ENCODE measurements around the gene BSG.

BSG gene

DNA sequence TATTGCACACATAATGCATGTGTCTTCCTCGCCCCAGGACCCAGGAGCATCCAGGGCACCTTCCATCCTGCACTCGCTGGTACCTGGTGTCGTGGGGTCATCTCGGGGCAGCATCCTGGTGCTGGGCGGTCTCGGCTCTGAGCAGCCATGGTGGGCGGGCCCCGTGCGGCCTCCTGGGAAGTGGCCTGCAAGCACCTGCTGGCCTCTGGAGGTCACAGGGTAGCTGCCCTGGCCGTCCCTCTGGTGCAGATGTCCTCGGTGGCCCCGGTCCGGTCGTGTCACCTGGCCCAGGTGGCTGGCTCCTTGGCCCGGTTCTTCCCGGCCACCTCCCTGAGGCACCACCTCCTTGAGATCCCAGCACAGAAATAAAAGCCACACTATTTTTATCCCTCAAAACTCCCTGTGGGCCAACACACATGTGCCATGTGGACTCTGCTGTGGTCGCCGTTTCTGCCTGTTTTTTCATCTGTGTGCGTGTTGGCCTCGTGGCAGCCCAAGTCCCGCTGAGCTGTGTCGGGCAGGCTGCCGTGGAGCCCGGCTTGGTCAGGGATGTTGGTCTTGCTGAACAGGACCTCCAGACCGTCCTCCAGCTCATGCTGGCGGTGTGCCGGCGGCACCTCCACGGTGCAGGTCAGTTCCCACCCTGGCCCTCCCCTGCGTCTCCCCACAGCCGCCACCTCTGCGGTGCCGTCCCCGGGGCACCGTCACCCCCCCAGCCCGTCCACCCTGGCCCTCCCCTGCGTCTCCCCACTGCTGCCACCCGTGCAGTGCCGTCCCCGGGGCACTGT is 33.6 kb upstream of the BSG start:
- Histone ChIP-seq H3K4me3 (ENCODE audit: low read depth, low read length) (no peak overlapping the region), H3K27ac (no peak overlapping the region), H3K9me3 (ENCODE audit: severe bottlenecking) (no peaks in the 10 kb centered on the region), H3K27me3 (ENCODE audit: insufficient read depth, low read depth, severe bottlenecking) (no peaks in the 10 kb centered on the region), H3K36me3 (peaks cover 66% of the 10 kb centered on the region)
- DNase-seq, result no peak
- TF ChIP-seq, protein P1, sequence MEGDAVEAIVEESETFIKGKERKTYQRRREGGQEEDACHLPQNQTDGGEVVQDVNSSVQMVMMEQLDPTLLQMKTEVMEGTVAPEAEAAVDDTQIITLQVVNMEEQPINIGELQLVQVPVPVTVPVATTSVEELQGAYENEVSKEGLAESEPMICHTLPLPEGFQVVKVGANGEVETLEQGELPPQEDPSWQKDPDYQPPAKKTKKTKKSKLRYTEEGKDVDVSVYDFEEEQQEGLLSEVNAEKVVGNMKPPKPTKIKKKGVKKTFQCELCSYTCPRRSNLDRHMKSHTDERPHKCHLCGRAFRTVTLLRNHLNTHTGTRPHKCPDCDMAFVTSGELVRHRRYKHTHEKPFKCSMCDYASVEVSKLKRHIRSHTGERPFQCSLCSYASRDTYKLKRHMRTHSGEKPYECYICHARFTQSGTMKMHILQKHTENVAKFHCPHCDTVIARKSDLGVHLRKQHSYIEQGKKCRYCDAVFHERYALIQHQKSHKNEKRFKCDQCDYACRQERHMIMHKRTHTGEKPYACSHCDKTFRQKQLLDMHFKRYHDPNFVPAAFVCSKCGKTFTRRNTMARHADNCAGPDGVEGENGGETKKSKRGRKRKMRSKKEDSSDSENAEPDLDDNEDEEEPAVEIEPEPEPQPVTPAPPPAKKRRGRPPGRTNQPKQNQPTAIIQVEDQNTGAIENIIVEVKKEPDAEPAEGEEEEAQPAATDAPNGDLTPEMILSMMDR (IDR thresholded peaks at IDR 0.05; ENCODE audit: low read depth, low read length), result no peak

DNA sequence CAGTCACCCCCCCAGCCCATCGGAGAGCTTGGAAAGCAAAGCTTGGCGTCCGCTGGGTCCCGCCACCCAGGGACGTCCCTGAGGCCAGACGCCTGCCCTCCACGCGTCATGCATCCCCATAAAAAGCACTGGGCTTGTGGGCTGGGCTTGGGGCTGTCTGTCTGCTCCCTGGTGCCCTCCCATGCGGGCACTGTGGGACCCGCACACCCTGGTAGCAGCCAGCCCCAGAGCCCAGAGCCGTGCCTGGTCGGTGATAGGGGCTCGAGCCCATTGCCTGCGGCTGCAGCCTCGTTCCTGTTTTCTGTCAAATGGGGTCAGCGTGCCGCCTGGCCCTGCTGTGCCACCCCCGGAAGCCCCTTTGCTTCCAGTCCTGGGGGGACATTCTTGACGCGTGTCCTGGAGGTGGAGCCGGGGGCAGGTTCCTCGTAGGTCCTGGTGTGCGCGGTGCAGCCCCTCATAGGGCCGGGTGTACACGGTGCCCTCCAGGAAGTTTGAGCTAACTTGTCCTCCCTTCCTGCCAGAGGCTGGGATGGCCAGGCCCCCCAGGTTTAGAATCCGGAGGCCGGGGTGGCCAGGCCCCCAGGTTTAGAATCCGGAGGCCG is 32.9 kb upstream of the BSG start:
- TF ChIP-seq, protein P1 (IDR thresholded peaks at IDR 0.05; ENCODE audit: low read depth, low read length), result no peak
- no peak overlapping the region for H3K4me3 ChIP-seq (ENCODE audit: low read depth, low read length)
- no peak for DNase-seq
- H3K9me3 ChIP-seq (ENCODE audit: severe bottlenecking), result no peaks in the 10 kb centered on the region
- no peak overlapping the region for H3K27ac ChIP-seq
- H3K27me3 ChIP-seq (ENCODE audit: insufficient read depth, low read depth, severe bottlenecking), result no peaks in the 10 kb centered on the region
- peaks cover 64% of the 10 kb centered on the region for H3K36me3 ChIP-seq

DNA sequence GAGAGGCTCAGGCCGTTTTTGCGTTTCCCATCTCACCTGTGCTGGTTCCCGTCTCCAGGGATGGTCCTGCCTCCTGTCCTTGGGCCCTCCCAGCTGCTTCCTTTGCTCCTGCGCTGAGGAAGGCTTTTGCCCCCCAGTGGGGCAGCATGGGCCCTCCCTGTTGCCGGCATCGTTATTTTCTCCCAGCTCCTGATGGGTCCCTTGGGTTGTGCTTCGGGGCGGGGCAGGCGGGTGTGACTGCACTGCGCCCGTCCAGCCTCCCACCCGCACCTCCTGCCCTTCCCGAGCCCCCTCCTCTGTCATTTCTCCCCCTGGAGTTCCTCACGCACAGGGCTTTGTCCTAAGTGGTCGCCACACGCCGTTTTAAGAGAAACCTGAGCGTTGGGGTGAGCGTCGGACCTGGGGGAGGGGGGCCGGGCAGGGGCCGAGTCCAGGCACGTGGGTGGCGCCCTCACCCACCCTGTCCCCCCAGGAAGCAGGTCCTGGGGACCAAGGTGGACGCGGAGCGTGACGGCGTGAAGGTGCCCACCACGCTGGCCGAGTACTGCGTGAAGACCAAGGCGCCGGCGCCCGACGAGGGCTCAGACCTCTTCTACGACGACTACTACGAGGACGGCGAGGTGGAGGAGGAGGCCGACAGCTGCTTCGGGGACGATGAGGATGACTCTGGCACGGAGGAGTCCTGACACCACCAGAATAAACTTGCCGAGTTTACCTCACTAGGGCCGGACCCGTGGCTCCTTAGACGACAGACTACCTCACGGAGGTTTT is 31.3 kb upstream of the BSG start:
- Histone ChIP-seq H3K4me3 (ENCODE audit: low read depth, low read length) (no peak overlapping the region), H3K36me3 (peaks cover 54% of the 10 kb centered on the region), H3K27ac (no peak overlapping the region), H3K9me3 (ENCODE audit: severe bottlenecking) (no peaks in the 10 kb centered on the region), H3K27me3 (ENCODE audit: insufficient read depth, low read depth, severe bottlenecking) (no peaks in the 10 kb centered on the region)
- DNase-seq, result no peak
- TF ChIP-seq, protein P1 (IDR thresholded peaks at IDR 0.05; ENCODE audit: low read depth, low read length), result no peak

DNA sequence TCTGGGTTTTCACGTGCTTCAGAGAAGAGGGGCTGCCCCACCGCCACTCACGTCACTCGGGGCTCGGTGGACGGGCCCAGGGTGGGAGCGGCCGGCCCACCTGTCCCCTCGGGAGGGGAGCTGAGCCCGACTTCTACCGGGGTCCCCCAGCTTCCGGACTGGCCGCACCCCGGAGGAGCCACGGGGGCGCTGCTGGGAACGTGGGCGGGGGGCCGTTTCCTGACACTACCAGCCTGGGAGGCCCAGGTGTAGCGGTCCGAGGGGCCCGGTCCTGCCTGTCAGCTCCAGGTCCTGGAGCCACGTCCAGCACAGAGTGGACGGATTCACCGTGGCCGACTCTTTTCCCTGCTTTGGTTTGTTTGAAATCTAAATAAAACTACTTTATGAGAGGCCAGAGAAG is 30.7 kb upstream of the BSG start:
- peaks cover 47% of the 10 kb centered on the region for H3K36me3 ChIP-seq
- H3K4me3 ChIP-seq (ENCODE audit: low read depth, low read length), result no peak overlapping the region
- no peak for DNase-seq
- H3K9me3 ChIP-seq (ENCODE audit: severe bottlenecking), result no peaks in the 10 kb centered on the region
- no peaks in the 10 kb centered on the region for H3K27me3 ChIP-seq (ENCODE audit: insufficient read depth, low read depth, severe bottlenecking)
- H3K27ac ChIP-seq, result no peak overlapping the region
- TF ChIP-seq, protein P1 (IDR thresholded peaks at IDR 0.05; ENCODE audit: low read depth, low read length), result no peak

DNA sequence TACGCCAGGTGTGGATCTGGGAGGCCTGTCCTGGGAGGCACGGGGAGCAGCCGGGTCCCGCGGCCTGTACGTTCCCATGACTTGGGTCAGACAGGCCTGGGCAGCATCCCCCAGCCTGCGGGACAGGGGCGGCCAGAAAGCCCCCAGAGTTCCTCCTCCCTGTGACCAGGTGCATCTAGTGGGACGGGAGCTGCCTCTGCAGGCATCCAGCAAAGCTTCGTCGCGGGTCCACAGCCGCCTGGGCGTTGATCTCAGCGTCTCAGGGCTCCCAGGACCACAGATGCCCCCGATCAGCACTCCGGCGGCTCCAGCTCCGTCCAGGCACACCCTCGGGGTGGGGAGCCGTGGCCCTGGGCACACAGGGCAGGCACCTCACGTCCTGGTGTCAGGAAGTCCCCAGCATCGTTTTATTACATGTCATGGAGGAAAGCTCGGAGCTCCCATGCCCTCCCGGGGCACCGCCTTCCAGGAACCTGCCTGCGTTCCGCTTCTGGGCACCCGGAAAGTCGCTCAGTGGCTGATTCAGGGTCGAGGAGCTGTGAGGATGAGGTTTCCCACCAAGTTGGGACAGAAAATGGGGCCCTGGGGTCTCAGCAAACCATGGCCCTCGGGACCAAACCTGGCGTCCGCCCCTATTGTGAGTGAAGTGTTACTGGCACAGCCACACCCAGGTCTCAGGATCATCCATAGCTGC is 30.1 kb upstream of the BSG start:
- H3K27ac ChIP-seq, result no peak overlapping the region
- peaks cover 42% of the 10 kb centered on the region for H3K36me3 ChIP-seq
- no peak overlapping the region for H3K4me3 ChIP-seq (ENCODE audit: low read depth, low read length)
- no peaks in the 10 kb centered on the region for H3K27me3 ChIP-seq (ENCODE audit: insufficient read depth, low read depth, severe bottlenecking)
- TF ChIP-seq, protein P1 (IDR thresholded peaks at IDR 0.05; ENCODE audit: low read depth, low read length), result no peak
- H3K9me3 ChIP-seq (ENCODE audit: severe bottlenecking), result no peaks in the 10 kb centered on the region
- no peak for DNase-seq

Measured in WERI-Rb-1 (cell line).